Skeletal muscle satellite cell (primary cell): ENCODE measurements around the gene COQ4. TPM values are rescaled to one million over a fixed set of nuclear protein-coding genes. Genes with fewer than 3 reads are reported as not detected.
"Not testable (repeated sequence)": the region's sequence is repeated elsewhere in the genome, so short reads cannot be mapped to it uniquely, and the experiment has no call there.

Source experiments
- H3K27me3 ChIP-seq: 2 replicates; pipeline ENCODE4 v1.7.0; 2013; ENCODE audit warnings: low read length; ENCODE audit not compliant: control insufficient read depth, insufficient read depth
- H3K36me3 ChIP-seq: 2 replicates; pipeline ENCODE4 v1.7.0; 2013; ENCODE audit warnings: mild to moderate bottlenecking, control low read depth, low read length; ENCODE audit not compliant: insufficient read depth
- H3K4me1 ChIP-seq: 2 replicates; pipeline ENCODE4 v1.7.0; 2013; ENCODE audit warnings: low read length; ENCODE audit not compliant: control insufficient read depth, insufficient read depth
- H3K4me2 ChIP-seq: 2 replicates; pipeline ENCODE4 v1.7.0; 2013; ENCODE audit warnings: mild to moderate bottlenecking, low read length
- H3K4me3 ChIP-seq: 2 replicates; pipeline ENCODE4 v1.7.0; 2013; ENCODE audit warnings: low read length
- H3K9ac ChIP-seq: 2 replicates; pipeline ENCODE4 v1.7.0; 2013; ENCODE audit warnings: mild to moderate bottlenecking, low read depth, low read length, moderate library complexity
- H3K9me3 ChIP-seq: replicated peaks from 2 replicates; pipeline ENCODE4 v1.7.0; 2013; ENCODE audit warnings: mild to moderate bottlenecking, control low read depth, low read length
- total RNA-seq: library from RNA; depleted of rRNA; stranded (reverse); fragments of >200 nt; gene quantifications from 2 replicates; pipeline ENCODE4 v1.2.3, GENCODE V29; 2012; rRNA removed

The COQ4 gene
- total RNA-seq, result 43.1 and 68.8 TPM in 2 replicates

DNA sequence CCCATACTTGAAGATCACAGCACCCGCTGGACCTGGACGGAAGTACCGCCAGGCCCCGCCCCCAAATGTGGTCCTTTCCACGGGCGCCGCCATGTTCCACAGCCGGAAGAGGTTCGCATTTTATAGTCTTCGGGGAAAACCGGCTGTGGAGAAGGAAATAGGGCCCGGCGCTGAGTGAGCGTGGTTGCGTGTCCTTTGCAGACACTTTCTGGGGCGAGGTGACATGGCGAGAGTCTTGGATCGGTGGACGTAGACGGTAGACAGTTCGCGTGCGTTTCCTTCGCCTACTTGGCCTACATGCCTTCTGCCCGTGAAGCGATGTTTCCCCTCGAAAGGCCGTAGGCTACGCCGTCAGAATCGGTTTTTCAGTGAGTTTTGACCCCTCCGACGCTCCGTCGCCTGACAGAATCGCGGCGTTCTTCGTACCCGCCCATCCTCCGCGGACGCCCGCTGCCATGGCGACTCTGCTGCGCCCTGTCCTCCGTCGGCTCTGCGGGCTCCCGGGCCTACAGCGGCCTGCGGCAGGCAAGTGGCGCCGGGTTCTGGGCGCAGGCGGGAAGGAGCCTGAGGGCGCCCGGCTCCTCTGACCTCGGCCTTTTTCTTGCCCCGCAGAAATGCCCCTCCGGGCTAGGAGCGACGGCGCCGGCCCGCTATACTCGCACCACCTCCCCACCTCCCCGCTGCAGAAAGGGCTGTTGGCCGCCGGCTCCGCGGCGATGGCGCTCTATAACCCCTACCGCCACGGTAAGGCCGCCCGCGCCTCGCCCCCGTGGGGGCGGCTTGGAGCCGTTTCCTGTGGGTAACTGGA is at the start of gene COQ4, which contains the start of gene TRUB2:
Gene COQ4, plus strand, starts transcription at position 436 of the 808 bp plus-strand sequence. Its CDS starts 20 bp downstream, at position 456.
Gene TRUB2, minus strand, starts transcription at position 44 of the 808 bp plus-strand sequence. Its CDS starts 39 bp downstream, at position 5.
- peaks cover 20% of the 10 kb centered on the region for H3K36me3 ChIP-seq
- peaks cover 17% of the 10 kb centered on the region for H3K4me1 ChIP-seq
- no peaks in the 10 kb centered on the region for H3K27me3 ChIP-seq
- peak within 1 kb of the TSS; percentile 94 for H3K9ac ChIP-seq
- H3K4me3 ChIP-seq, result peak within 1 kb of the TSS; percentile 92
- H3K4me2 ChIP-seq, result peak within 1 kb of the TSS; percentile 94
- H3K9me3 ChIP-seq, result no peaks in the 10 kb centered on the region

DNA sequence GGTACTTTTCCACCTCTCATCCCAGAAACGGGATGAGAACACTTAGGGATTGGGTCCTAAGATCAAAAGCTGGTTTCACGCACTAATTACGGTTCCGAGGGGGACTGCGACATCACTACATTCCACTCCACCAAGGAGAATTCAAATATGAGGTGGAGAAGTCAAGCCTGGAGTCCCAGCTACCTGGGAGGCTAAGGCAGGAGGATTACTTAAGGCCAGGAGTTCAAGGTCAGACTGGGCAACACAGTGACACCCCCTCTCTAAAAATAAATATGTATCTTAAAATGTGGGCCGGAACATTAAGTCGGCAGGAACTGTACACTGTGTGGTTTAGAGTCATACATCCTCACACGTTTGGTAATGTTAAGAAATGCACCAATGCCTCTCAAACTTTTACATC is 48.4 kb upstream of the COQ4 start:
- Histone ChIP-seq H3K4me2 (peak overlapping the region; percentile 98), H3K4me3 (peak overlapping the region; percentile 85), H3K4me1 (peaks cover 18% of the 10 kb centered on the region), H3K9ac (peak overlapping the region; percentile 99), H3K27me3 (no peaks in the 10 kb centered on the region), H3K9me3 (no peaks in the 10 kb centered on the region), H3K36me3 (peaks cover 37% of the 10 kb centered on the region)

DNA sequence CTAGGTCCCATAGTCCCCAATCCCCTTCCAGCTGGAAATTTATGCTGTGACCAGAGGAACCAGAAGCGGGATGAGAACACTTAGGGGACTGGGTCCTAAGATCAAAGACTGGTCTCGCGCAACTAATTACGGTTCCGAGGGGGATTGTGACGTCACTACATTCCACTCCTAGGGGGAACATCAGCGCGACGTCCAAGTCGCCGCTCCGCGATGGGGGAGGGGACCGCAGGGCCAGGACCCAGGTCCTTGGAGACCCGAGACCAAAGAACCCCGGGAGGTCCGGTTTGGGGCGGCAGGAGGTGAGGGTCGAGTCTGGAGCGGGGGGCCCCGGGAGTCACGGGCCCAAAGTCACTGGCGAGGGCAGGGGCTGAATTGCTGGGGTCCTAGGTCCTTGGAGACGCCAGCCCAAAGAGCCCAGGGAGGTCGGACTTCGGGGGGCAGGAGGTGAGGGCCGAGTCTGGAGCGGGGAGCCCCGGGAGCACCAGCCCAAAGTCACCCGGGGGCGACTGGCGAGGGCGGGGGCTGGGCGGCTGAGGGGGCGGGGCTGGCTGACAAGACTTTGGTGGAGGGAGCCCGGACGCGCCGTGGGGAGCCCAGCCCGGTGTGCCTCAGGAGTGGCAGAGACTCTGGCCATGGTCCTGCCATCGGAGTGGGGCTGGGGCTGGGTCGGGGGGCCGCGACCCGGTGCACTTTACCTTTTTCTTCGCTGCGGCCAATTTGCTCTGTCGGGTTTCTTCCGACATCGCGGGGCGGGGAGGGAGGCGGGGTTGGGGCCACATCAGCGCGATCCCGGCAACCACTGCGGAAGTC is 47.2 kb upstream of the COQ4 start, which contains the start of gene GOLGA2:
Gene GOLGA2, minus strand, starts transcription at position 810 of the 810 bp plus-strand sequence. Its CDS starts 31 bp downstream, at position 779.
- peaks cover 18% of the 10 kb centered on the region for H3K4me1 ChIP-seq
- H3K4me3 ChIP-seq, result peak within 1 kb of the TSS; percentile 90
- peak within 1 kb of the TSS; percentile 99 for H3K9ac ChIP-seq

DNA sequence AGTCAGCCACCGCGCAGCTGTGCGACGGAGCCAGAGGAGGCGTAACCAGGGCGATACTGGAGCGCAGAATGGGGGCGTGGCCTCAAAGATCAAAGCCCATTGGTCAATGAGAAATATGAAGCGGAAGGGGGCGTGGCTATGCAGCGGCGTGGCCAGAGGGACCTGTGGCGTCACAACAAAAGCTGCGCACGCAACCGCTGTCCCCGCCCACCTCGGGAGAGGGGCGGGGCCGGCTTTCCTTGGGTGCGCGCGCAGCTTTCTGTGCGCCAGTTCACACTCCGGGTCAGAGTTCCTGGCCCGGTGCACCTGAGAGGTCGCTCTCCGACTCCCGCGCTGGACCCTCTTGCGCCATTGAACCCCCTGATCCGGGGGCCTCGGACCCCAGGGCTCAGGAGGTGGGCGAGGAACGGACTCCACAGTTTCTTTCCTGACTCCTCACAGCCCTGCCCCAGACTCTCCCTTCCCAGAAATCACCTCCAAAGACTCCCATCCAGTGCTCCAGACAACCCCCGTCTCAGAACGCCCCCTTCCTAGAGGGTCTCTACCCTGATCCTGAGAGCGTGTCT is 46.5 kb upstream of the COQ4 start, which contains the start of gene SWI5:
Gene SWI5, plus strand, starts transcription at position 269 of the 566 bp plus-strand sequence.
- Histone ChIP-seq H3K36me3 (peaks cover 23% of the 10 kb centered on the region), H3K9me3 (no peaks in the 10 kb centered on the region), H3K4me1 (peaks cover 18% of the 10 kb centered on the region), H3K27me3 (no peaks in the 10 kb centered on the region), H3K9ac (peak within 1 kb of the TSS; percentile 99), H3K4me3 (peak within 1 kb of the TSS; percentile 90), H3K4me2 (peak within 1 kb of the TSS; percentile 98)

More for the DNA sequence above, 47.2 kb upstream of the COQ4 start, which contains the start of gene GOLGA2:
- Histone ChIP-seq H3K27me3 (no peaks in the 10 kb centered on the region), H3K9me3 (no peaks in the 10 kb centered on the region), H3K36me3 (peaks cover 28% of the 10 kb centered on the region), H3K4me2 (peak within 1 kb of the TSS; percentile 98)

DNA sequence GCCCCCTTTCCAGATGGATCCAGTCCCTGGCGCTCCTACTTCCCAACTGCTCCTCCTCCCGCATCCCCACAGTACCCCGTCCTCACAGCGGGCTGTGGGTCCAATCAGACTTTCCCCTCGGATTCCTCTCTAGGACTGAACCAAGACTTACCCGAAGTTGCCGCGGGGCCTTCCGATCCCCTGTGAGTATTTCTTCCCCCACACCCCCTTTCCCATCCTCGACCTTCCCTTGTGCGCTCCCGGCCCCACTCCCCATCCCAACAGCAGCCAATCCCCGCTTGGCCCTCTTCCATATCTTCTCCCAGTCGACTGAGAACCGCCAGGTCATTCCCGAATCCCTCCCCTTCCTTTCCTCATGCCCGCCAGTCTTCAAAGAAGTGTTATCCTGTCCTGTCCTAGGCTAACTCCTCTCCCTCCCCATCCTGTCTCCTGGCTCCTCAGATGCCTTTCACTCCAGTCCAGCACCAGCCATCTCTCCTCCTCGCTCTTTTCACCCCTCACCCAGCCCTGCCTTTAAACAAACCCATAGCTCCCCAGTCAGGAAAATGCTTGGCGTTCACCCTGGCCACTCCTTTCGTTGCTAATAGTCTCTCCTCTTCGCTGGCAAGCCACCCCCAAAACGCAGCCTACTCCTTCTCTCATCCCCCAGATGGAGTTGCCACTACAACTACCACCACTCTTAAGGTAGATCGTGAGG is 45.9 kb upstream of the COQ4 start:
- Histone ChIP-seq H3K4me1 (peaks cover 18% of the 10 kb centered on the region), H3K27me3 (no peaks in the 10 kb centered on the region), H3K9ac (peak overlapping the region; percentile 93), H3K36me3 (peaks cover 17% of the 10 kb centered on the region), H3K4me3 (peak overlapping the region; percentile 90), H3K4me2 (peak overlapping the region; percentile 97), H3K9me3 (no peaks in the 10 kb centered on the region)

DNA sequence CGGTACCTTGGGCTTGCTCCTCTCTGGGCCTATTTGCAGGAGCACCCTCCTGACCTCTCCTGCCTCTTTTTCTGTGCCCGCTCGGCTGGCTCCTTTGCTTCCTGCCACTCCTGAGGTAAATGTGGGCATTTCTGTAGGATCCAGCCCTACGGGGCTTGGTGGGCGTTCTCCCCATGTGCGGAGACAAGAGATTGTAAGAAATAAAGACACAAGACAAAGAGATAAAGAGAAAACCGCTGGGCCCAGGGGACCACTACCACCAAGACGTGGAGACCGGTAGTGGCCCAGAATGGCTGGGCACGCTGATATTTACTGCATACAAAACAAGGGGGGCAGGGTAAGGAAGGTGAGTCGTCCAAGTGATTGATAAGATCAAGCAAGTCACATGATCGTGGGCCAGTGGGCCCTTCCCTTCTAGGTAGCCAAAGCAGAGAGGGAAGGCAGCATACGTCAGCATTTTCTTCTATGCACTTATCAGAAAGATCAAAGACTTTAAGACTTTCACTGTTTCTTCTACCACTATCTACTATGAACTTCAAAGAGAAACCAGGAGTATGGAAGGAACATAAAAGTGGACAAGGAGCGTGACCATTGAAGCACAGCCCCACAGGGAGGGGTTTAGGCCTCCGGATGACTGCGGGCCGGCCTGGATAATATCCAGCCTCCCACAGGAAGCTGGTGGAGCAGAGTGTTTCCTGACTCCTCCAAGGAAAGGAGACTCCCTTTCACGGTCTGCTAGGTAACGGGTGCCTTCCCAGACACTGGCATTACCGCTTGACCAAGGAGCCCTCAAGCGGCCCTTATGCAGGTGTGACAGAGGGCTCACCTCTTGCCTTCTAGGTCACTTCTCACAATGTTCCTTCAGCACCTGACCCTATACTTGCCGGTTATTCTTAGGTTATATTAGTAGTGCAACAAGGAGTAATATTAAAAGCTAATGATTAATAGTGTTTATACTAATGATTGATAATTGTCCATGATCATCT is 43.3 kb upstream of the COQ4 start:
- not testable (repeated sequence) for H3K4me2 ChIP-seq, H3K9me3 ChIP-seq, H3K27me3 ChIP-seq, H3K9ac ChIP-seq, H3K4me3 ChIP-seq, H3K36me3 ChIP-seq
- peaks cover 12% of the 10 kb centered on the region for H3K4me1 ChIP-seq

DNA sequence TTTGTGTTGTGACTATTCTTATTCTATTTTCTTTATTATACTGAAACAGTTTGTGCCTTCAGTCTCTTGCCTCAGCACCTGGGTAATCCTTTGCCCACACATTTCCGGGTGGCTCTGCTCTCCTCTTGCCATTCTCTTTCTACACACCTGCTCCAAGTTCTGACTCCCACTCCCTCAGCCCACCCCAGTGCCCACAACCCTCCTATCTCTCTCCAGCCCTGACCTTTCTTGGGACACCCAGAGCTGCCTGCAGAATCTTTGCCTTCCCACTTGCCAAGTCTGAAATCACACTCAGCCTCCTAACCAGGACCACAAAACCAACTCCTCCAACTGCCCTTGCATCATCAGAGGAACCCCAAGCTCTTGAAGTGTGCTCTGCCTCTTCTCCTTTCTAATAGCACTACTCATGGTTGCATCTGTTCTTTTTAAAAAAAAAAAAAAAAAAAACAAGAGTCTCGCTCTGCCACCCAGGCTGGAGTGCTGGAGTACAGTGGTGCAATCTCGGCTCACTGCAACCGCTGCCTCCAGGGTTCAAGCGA is 42.5 kb upstream of the COQ4 start:
- Histone ChIP-seq H3K4me3 (no peak overlapping the region), H3K4me2 (no peak overlapping the region), H3K4me1 (peaks cover 8% of the 10 kb centered on the region), H3K9ac (no peak overlapping the region), H3K27me3 (no peaks in the 10 kb centered on the region), H3K36me3 (no peaks in the 10 kb centered on the region), H3K9me3 (no peaks in the 10 kb centered on the region)

DNA sequence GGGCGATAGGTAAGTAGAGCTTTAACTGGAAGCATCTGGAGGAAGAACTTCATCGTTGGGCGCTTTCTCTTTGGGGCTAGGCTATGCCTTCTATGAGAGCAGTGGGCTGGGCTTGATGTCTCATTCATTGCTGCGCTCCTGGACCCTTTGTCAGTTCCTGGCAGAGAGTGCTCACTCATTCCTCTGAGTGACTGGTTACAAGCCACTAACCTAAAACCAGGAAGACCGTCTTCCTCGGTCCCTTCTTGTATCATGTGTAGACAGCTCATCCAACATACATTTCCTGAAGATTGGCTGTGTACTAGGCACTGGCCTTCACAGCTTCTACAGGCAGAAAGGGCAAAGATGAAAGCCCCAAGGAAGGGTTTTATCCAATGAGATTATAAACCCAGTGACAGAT is 40.1 kb upstream of the COQ4 start:
- H3K4me1 ChIP-seq, result peaks cover under 1% of the 10 kb centered on the region
- H3K36me3 ChIP-seq, result peaks cover 11% of the 10 kb centered on the region
- H3K27me3 ChIP-seq, result no peaks in the 10 kb centered on the region
- H3K4me2 ChIP-seq, result no peak overlapping the region
- H3K4me3 ChIP-seq, result no peak overlapping the region
- H3K9ac ChIP-seq, result no peak overlapping the region
- no peaks in the 10 kb centered on the region for H3K9me3 ChIP-seq

DNA sequence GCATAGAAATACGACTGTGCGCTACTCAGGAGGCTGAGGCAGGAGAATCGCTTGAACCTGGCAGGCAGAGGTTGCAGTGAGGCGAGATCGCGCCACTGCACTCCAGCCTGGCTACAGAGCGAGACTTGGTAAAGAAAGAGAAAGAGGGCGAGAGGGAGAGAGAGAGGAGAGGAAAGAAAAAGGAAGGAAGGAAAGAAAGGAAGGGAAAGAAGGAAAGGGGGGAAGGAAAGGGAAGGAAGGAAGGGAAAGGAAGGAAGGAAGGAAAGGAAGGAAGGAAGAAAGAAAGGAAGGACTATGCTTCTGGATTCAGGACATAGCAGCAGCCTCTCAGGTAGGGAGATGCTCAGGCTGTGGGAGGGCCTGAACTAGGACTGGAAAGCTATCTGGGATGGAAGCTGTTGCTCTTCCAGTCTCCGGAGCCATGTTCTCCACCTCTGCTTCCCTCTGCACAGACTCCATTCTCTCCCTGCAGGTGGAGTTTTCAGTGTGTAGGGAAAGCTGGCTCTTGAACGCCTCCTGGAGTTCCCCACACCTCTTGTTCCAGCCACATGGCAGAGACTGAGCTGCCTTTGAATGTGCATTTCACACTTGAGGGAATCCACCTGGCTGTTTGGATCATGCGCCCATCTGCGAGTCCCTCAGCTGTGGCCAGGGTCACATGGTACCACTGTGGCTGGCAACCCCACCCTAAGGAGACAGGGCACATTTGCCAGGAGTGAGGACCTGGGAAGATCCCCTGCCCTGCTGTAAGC is 37.4 kb upstream of the COQ4 start:
- Histone ChIP-seq H3K36me3 (peaks cover 18% of the 10 kb centered on the region), H3K27me3 (no peaks in the 10 kb centered on the region), H3K4me2 (no peak overlapping the region), H3K9ac (no peak overlapping the region), H3K4me1 (no peaks in the 10 kb centered on the region), H3K4me3 (no peak overlapping the region), H3K9me3 (no peaks in the 10 kb centered on the region)
